GM12878 (cell line): Measurements from ENCODE around the gene MRPL22. TPM values are rescaled to one million over a fixed set of nuclear protein-coding genes. Genes with fewer than 3 reads are reported as not detected.

Source experiments
- ATAC-seq: fragments of 200-7000 bp; cut with Tn5 transposase; 3 replicates; pipeline ENCODE4 v1.9.1; 2020; ENCODE audit warnings: mild to moderate bottlenecking, moderate library complexity
- BruUV-seq: library from RNA; stranded (reverse); fragments of 400-500 nt; replicated peaks from 2 replicates; lab custom pipeline; 2021; lab: Mats Ljungman, UMichigan
- CTCF ChIA-PET: fragments of 300-600 bp; sonication (Branson Sonifier 250); formaldehyde crosslinking; extraction: SDS; loops from one replicate; lab custom pipeline; 2021; ENCODE audit warnings: inconsistent platforms; lab: Yijun Ruan, JAX
- POLR2A ChIA-PET: fragments of 350-600 bp; formaldehyde crosslinking; extraction: SDS; loops from one replicate; lab custom pipeline; 2021; ENCODE audit warnings: inconsistent platforms; lab: Charles Lee
- RAD21 ChIA-PET: fragments of 300-600 bp; sonication (Branson Sonifier 250); formaldehyde crosslinking; loops from one replicate; lab custom pipeline; 2023; ENCODE audit warnings: antibody characterized with exemption; ENCODE audit not compliant: unreplicated experiment; lab: Charles Lee
- SMC1A ChIA-PET: fragments of 300-600 bp; sonication (Branson Sonifier 250); formaldehyde crosslinking; loops from one replicate; lab custom pipeline; 2023; ENCODE audit not compliant: unreplicated experiment, uncharacterized antibody; lab: Charles Lee
- DNase-seq: peaks from one replicate; pipeline ENCODE4 v3.0.0-alpha.2; 2011; ENCODE audit warnings: low read depth, low spot score
- FAIRE-seq: peaks from 3 replicates; lab custom pipeline; 2011; peaks lifted over from hg19 to GRCh38; lab: Jason Lieb, UNC
- H2AFZ ChIP-seq: 2 replicates; pipeline ENCODE4 v1.6.0; 2011; ENCODE audit warnings: low read depth, low read length, control low read depth; ENCODE audit not compliant: control insufficient read depth
- H3K27ac ChIP-seq: 2 replicates; pipeline ENCODE4 v1.5.1; 2011; ENCODE audit warnings: control low read depth; ENCODE audit not compliant: control insufficient read depth, insufficient read depth
- H3K27me3 ChIP-seq, 2 experiments: replicated peaks in 1 of 2; 2 replicates each; pipeline versions ENCODE4 v1.6.0 to v1.6.1; 2011; ENCODE audit warnings: low read length in 1 of 2; ENCODE audit not compliant: control insufficient read depth in 2 of 2, insufficient read depth in 2 of 2
- H3K36me3 ChIP-seq, 2 experiments: 2 replicates each; pipeline ENCODE4 v1.5.1; 2011; ENCODE audit warnings: low read length in 1 of 2; ENCODE audit not compliant: control insufficient read depth in 2 of 2, insufficient read depth in 2 of 2
- H3K4me1 ChIP-seq: 2 replicates; pipeline ENCODE4 v1.6.1; 2011; ENCODE audit warnings: mild to moderate bottlenecking, low read length, moderate library complexity, mixed read lengths; ENCODE audit not compliant: control insufficient read depth, insufficient read depth
- H3K4me2 ChIP-seq: 2 replicates; pipeline ENCODE4 v1.6.0; 2011; ENCODE audit warnings: control low read depth; ENCODE audit not compliant: control insufficient read depth, insufficient read depth
- H3K4me3 ChIP-seq: fragments of 200-600 bp; sonication (generic); 2 replicates; pipeline ENCODE4 v1.5.1; 2016
- H3K79me2 ChIP-seq: 2 replicates; pipeline ENCODE4 v1.6.0; 2011; ENCODE audit warnings: low read length; ENCODE audit not compliant: control insufficient read depth, insufficient read depth
- H3K9ac ChIP-seq: 2 replicates; pipeline ENCODE4 v1.8.0; 2011; ENCODE audit warnings: low read length, control low read depth, mixed read lengths; ENCODE audit not compliant: control insufficient read depth, insufficient read depth
- H3K9me3 ChIP-seq: replicated peaks from 3 replicates; pipeline ENCODE4 v1.5.1; 2011; ENCODE audit warnings: mild to moderate bottlenecking, low read length; ENCODE audit not compliant: control insufficient read depth, insufficient read depth
- H4K20me1 ChIP-seq: 2 replicates; pipeline ENCODE4 v1.6.0; 2011; ENCODE audit not compliant: control insufficient read depth, insufficient read depth
- ASH2L ChIP-seq: fragments of 300-600, 200-600 bp; sonication (generic); IDR thresholded peaks from 2 replicates; pipeline ENCODE4 v1.6.1; 2017; ENCODE audit warnings: low read depth, mild to moderate bottlenecking, borderline replicate concordance
- BCL11A ChIP-seq: IDR thresholded peaks from 2 replicates; pipeline ENCODE4 v1.6.1; 2011; ENCODE audit warnings: low read depth, low read length
- JUNB ChIP-seq: IDR thresholded peaks from 2 replicates; pipeline ENCODE4 v1.6.1; 2016; ENCODE audit warnings: antibody characterized with exemption, mild to moderate bottlenecking
- MEF2A ChIP-seq: IDR thresholded peaks from 2 replicates; pipeline ENCODE4 v1.6.1; 2011; ENCODE audit warnings: low read depth, mild to moderate bottlenecking, low read length, moderate library complexity; ENCODE audit not compliant: insufficient read depth
- NFXL1 ChIP-seq: fragments of 450-650 bp; IDR thresholded peaks from 2 replicates; pipeline ENCODE4 v1.6.1; 2017; ENCODE audit warnings: antibody characterized with exemption, mild to moderate bottlenecking, borderline replicate concordance
- POU2F2 ChIP-seq: IDR thresholded peaks from 3 replicates; pipeline ENCODE4 v1.6.1; 2011; ENCODE audit warnings: low read depth, mild to moderate bottlenecking, low read length, borderline replicate concordance
- SIX5 ChIP-seq: IDR thresholded peaks from 2 replicates; pipeline ENCODE4 v1.6.1; 2011; ENCODE audit warnings: mild to moderate bottlenecking, low read depth, low read length, moderate library complexity; ENCODE audit not compliant: severe bottlenecking
- SMAD5 ChIP-seq: IDR thresholded peaks from 2 replicates; pipeline ENCODE4 v1.6.1; 2016; ENCODE audit warnings: antibody characterized with exemption, low read depth
- SRF ChIP-seq, 2 experiments: IDR thresholded peaks; 2 replicates each; pipeline ENCODE4 v1.6.1; 2011; ENCODE audit warnings: low read depth in 2 of 2, low read length in 2 of 2, mild to moderate bottlenecking in 1 of 2, moderate library complexity in 1 of 2
- TAF1 ChIP-seq: IDR thresholded peaks from 2 replicates; pipeline ENCODE4 v1.6.1; 2011; ENCODE audit warnings: mild to moderate bottlenecking, low read depth, low read length, borderline replicate concordance
- ZBTB40 ChIP-seq: fragments of 450-650 bp; IDR thresholded peaks from 2 replicates; pipeline ENCODE4 v1.6.1; 2016; ENCODE audit warnings: mild to moderate bottlenecking, moderate library complexity, borderline replicate concordance
- WGBS: methylation state at CpG from one replicate; pipeline ENCODE4 v1.1.6; 2016; ENCODE audit warnings: low lambda C conversion rate; ENCODE audit not compliant: insufficient replicate concordance, insufficient coverage; ENCODE audit errors: missing lambda C conversion rate; 5-methylcytosine and 5-hydroxymethylcytosine counted together
- in situ Hi-C: fragments of 300-500 bp; cut with MboI; formaldehyde crosslinking; loops from 9 replicates; pipeline ENCODE4 v1.14.3; 2018; ENCODE audit warnings: mixed read lengths
- intact Hi-C: fragments of 100-400 bp; cut with micrococcal nuclease; formaldehyde crosslinking; loops from one replicate; pipeline ENCODE4 v1.14.2; 2022; ENCODE audit not compliant: unreplicated experiment
- polyA plus RNA-seq, 11 experiments: library from polyadenylated mRNA; depleted of rRNA in 4 of 11; unstranded in 6 of 11; stranded (reverse) in 5 of 11; fragments of >200 nt; fragmentation: Nextera tagmentation in 4 of 11; fragmentation: Illumina TruSeq in 1 of 11; extraction: Ambion mirVana in 4 of 11; extraction: Trizol in 1 of 11; gene quantifications; 1 replicate in 1 of 11; 2 replicates in 10 of 11; pipeline versions ENCODE4 v1.2.1 to v1.2.3, GENCODE V29; 2011 to 2016; ENCODE audit warnings: inconsistent platforms in 2 of 11, missing spikeins in 2 of 11, low read depth in 1 of 11
- total RNA-seq, 4 experiments: library from RNA; depleted of rRNA in 3 of 4; stranded (reverse); fragments of >200 nt in 3 of 4; fragmentation: Illumina TruSeq in 1 of 4; extraction: Trizol in 1 of 4; gene quantifications; 2 replicates each; pipeline versions ENCODE4 v1.2.1 to v1.2.3, GENCODE V29; 2013 to 2021
- TF ChIP-seq, protein P1 (sequence below): fragments of 450-650 bp; IDR thresholded peaks from 2 replicates; pipeline ENCODE4 v1.6.1; 2017; ENCODE audit warnings: antibody characterized with exemption, mild to moderate bottlenecking, moderate library complexity
- TF ChIP-seq, protein P2 (sequence below): fragments of 450-650 bp; formaldehyde crosslinking; IDR thresholded peaks from 2 replicates; pipeline ENCODE4 v1.4.0; 2020; ENCODE audit warnings: mild to moderate bottlenecking, moderate library complexity

The MRPL22 gene
- total and polyA plus RNA-seq, 10 of the 15 experiments (the other 5 are each of a cell fraction or from before 2014, with no cell fraction given): 29.7 to 318 (median 93.4) TPM

- TF ChIP-seq ZBTB40: no peak
- no peak for TF ChIP-seq SRF (IDR thresholded peaks at IDR 0.05; ENCODE audit: low read depth in 2 of 2, low read length in 2 of 2)
- TF ChIP-seq BCL11A: no peak
- no peak for TF ChIP-seq MEF2A
- TF ChIP-seq SIX5: no peak
- TF ChIP-seq NFXL1: no peak
- TF ChIP-seq, all 136 proteins: peak for 0
These were observed 48.5 kb upstream of the MRPL22 start (continued) for GRCh38 chr5:154892369-154892771.

- Histone ChIP-seq H3K9ac (no peak overlapping the region), H4K20me1 (no peaks in the 10 kb centered on the region), H3K36me3 (peaks cover 16 to 30% of the 10 kb centered on the region in 2 experiments), H2AFZ (no peak overlapping the region), H3K4me3 (no peak overlapping the region), H3K27ac (no peak overlapping the region), H3K79me2 (no peaks in the 10 kb centered on the region), H3K4me1 (no peaks in the 10 kb centered on the region), H3K4me2 (no peak overlapping the region), H3K9me3 (no peaks in the 10 kb centered on the region), H3K27me3 (no peaks in the 10 kb centered on the region)
- ATAC-seq: no peak
- BruUV-seq: no TSS peak
- FAIRE-seq: no peak
- in situ Hi-C loops (no loop called here), intact Hi-C loops (no loop called here)
- DNase-seq: no peak
- ChIA-PET RAD21 (interaction anchor here (0.6 kb wide), 1 partner anchor 16 kb away, joined by 3 read pairs; no protein-coding TSS in a partner anchor), POLR2A (no interaction called here), CTCF (no interaction called here), SMC1A (interaction anchor here (0.6 to 1.3 kb wide), 4 partner anchors 10 to 1466 kb away, joined by 3 to 6 read pairs (median 4); no protein-coding TSS in a partner anchor)
- 91% methylated on average over 5 of the region's 5 CpGs for WGBS
- TF ChIP-seq JUNB (no peak), NFXL1 (no peak), TAF1 (no peak), SMAD5 (no peak), POU2F2 (no peak), ASH2L (no peak)
- TF ChIP-seq, protein P1, sequence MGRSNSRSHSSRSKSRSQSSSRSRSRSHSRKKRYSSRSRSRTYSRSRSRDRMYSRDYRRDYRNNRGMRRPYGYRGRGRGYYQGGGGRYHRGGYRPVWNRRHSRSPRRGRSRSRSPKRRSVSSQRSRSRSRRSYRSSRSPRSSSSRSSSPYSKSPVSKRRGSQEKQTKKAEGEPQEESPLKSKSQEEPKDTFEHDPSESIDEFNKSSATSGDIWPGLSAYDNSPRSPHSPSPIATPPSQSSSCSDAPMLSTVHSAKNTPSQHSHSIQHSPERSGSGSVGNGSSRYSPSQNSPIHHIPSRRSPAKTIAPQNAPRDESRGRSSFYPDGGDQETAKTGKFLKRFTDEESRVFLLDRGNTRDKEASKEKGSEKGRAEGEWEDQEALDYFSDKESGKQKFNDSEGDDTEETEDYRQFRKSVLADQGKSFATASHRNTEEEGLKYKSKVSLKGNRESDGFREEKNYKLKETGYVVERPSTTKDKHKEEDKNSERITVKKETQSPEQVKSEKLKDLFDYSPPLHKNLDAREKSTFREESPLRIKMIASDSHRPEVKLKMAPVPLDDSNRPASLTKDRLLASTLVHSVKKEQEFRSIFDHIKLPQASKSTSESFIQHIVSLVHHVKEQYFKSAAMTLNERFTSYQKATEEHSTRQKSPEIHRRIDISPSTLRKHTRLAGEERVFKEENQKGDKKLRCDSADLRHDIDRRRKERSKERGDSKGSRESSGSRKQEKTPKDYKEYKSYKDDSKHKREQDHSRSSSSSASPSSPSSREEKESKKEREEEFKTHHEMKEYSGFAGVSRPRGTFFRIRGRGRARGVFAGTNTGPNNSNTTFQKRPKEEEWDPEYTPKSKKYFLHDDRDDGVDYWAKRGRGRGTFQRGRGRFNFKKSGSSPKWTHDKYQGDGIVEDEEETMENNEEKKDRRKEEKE: no peak
- TF ChIP-seq, protein P2, sequence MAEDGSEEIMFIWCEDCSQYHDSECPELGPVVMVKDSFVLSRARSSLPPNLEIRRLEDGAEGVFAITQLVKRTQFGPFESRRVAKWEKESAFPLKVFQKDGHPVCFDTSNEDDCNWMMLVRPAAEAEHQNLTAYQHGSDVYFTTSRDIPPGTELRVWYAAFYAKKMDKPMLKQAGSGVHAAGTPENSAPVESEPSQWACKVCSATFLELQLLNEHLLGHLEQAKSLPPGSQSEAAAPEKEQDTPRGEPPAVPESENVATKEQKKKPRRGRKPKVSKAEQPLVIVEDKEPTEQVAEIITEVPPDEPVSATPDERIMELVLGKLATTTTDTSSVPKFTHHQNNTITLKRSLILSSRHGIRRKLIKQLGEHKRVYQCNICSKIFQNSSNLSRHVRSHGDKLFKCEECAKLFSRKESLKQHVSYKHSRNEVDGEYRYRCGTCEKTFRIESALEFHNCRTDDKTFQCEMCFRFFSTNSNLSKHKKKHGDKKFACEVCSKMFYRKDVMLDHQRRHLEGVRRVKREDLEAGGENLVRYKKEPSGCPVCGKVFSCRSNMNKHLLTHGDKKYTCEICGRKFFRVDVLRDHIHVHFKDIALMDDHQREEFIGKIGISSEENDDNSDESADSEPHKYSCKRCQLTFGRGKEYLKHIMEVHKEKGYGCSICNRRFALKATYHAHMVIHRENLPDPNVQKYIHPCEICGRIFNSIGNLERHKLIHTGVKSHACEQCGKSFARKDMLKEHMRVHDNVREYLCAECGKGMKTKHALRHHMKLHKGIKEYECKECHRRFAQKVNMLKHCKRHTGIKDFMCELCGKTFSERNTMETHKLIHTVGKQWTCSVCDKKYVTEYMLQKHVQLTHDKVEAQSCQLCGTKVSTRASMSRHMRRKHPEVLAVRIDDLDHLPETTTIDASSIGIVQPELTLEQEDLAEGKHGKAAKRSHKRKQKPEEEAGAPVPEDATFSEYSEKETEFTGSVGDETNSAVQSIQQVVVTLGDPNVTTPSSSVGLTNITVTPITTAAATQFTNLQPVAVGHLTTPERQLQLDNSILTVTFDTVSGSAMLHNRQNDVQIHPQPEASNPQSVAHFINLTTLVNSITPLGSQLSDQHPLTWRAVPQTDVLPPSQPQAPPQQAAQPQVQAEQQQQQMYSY (CRISPR knock-in tag): no peak
These were observed 47.5 kb upstream of the MRPL22 start for GRCh38 chr5:154893381-154893780.
